OCI-LY1 (cell line): ENCODE measurements around the gene SIRPB2.

Experiments used
- H2AFZ ChIP-seq: fragments of 200-600 bp; sonication (generic), shearing (Covaris generic); 2 replicates; pipeline ENCODE4 v1.6.0; 2014; ENCODE audit warnings: antibody characterized with exemption, mild to moderate bottlenecking, low read length
- H3F3A ChIP-seq: fragments of 200-600 bp; sonication (generic), shearing (Covaris generic); 2 replicates; pipeline ENCODE4 v1.6.0; 2014; ENCODE audit warnings: mild to moderate bottlenecking, antibody characterized with exemption, low read length, moderate library complexity; ENCODE audit not compliant: insufficient read depth
- H3K27ac ChIP-seq: fragments of 200-600 bp; sonication (generic); 2 replicates; pipeline ENCODE4 v1.5.1; 2014; ENCODE audit warnings: low read length, mixed run types, mild to moderate bottlenecking, low read depth; ENCODE audit not compliant: poor library complexity, severe bottlenecking
- H3K27me3 ChIP-seq: fragments of 200-600 bp; sonication (generic); 2 replicates; pipeline ENCODE4 v1.6.0; 2014; ENCODE audit warnings: antibody characterized with exemption, mild to moderate bottlenecking, low read length, moderate library complexity; ENCODE audit not compliant: insufficient read depth
- H3K36me3 ChIP-seq: fragments of 200-600 bp; sonication (generic); 2 replicates; pipeline ENCODE4 v1.6.1; 2014; ENCODE audit warnings: mild to moderate bottlenecking, antibody characterized with exemption, low read length, moderate library complexity, mixed read lengths; ENCODE audit not compliant: insufficient read depth
- H3K4me1 ChIP-seq: fragments of 200-600 bp; sonication (generic); 2 replicates; pipeline ENCODE4 v1.5.1; 2014; ENCODE audit warnings: mild to moderate bottlenecking, low read length, moderate library complexity; ENCODE audit not compliant: insufficient read depth, severe bottlenecking
- H3K4me2 ChIP-seq: fragments of 200-600 bp; sonication (generic), shearing (Covaris generic); 2 replicates; pipeline ENCODE4 v1.6.1; 2014; ENCODE audit warnings: low read length
- H3K4me3 ChIP-seq: fragments of 200-600 bp; sonication (generic); 2 replicates; pipeline ENCODE4 v1.5.1; 2014; ENCODE audit warnings: low read length, low read depth, mild to moderate bottlenecking, mixed read lengths; ENCODE audit not compliant: poor library complexity, severe bottlenecking
- H3K79me2 ChIP-seq: fragments of 200-600 bp; shearing (Covaris generic); 2 replicates; pipeline ENCODE4 v1.6.1; 2016; ENCODE audit warnings: mixed run types, low read length, mixed read lengths; ENCODE audit not compliant: insufficient read depth
- H3K9ac ChIP-seq: fragments of 200-600 bp; sonication (generic), shearing (Covaris generic); 2 replicates; pipeline ENCODE4 v1.6.1; 2014; ENCODE audit warnings: mild to moderate bottlenecking, low read length, mixed read lengths
- H3K9me2 ChIP-seq: fragments of 200-600 bp; sonication (generic), shearing (Covaris generic); 2 replicates; pipeline ENCODE4 v1.6.1; 2014; ENCODE audit warnings: low read depth, mild to moderate bottlenecking, low read length, mixed read lengths
- H3K9me3 ChIP-seq: fragments of 200-600 bp; shearing (Covaris generic); 2 replicates; pipeline ENCODE4 v1.6.1; 2014; ENCODE audit warnings: low read length, mixed read lengths
- H4K20me1 ChIP-seq: fragments of 200-600 bp; sonication (generic), shearing (Covaris generic); 2 replicates; pipeline ENCODE4 v1.6.0; 2016; ENCODE audit warnings: mild to moderate bottlenecking, low read length; ENCODE audit not compliant: insufficient read depth
- CTCF ChIP-seq: fragments of 200-600 bp; sonication (generic), shearing (Covaris generic); IDR thresholded peaks from 2 replicates; pipeline ENCODE4 v1.5.1; 2017; ENCODE audit warnings: mild to moderate bottlenecking, antibody characterized with exemption, low read length, moderate library complexity, mixed read lengths
- EZH2 ChIP-seq: fragments of 200-600 bp; sonication (generic), shearing (Covaris generic); IDR thresholded peaks from 2 replicates; pipeline ENCODE4 v1.8.0; 2017; ENCODE audit warnings: borderline replicate concordance, mixed run types, mild to moderate bottlenecking, antibody characterized with exemption, low read length, moderate library complexity, mixed read lengths

Gene SIRPB2

GRCh38 chr20:1443085-1443484, 48.1 kb downstream of the SIRPB2 start:
- peaks cover 67% of the 10 kb centered on the region for H3K36me3 ChIP-seq
- H3K4me1 ChIP-seq: no peaks in the 10 kb centered on the region
- no peak overlapping the region for H3K9ac ChIP-seq
- H4K20me1 ChIP-seq: no peaks in the 10 kb centered on the region
- no peaks in the 10 kb centered on the region for H3K27me3 ChIP-seq
- H3K4me2 ChIP-seq: no peak overlapping the region
- no peaks in the 10 kb centered on the region for H3F3A ChIP-seq
- TF ChIP-seq EZH2 (no peak), CTCF (no peak)
- no peak overlapping the region for H3K27ac ChIP-seq
- no peaks in the 10 kb centered on the region for H3K9me3 ChIP-seq
- H3K9me2 ChIP-seq: no peaks in the 10 kb centered on the region
- no peaks in the 10 kb centered on the region for H3K79me2 ChIP-seq
- no peak overlapping the region for H2AFZ ChIP-seq
- H3K4me3 ChIP-seq: no peak overlapping the region

GRCh38 chr20:1442304-1442703, 48.9 kb downstream of the SIRPB2 start:
- Histone ChIP-seq H3K27me3 (no peaks in the 10 kb centered on the region), H3K79me2 (no peaks in the 10 kb centered on the region), H3K27ac (no peak overlapping the region), H3K9me3 (no peaks in the 10 kb centered on the region), H3F3A (no peaks in the 10 kb centered on the region), H3K9ac (no peak overlapping the region), H2AFZ (no peak overlapping the region), H3K4me2 (no peak overlapping the region), H3K36me3 (peaks cover 59% of the 10 kb centered on the region), H4K20me1 (no peaks in the 10 kb centered on the region), H3K4me3 (no peak overlapping the region), H3K4me1 (no peaks in the 10 kb centered on the region), H3K9me2 (no peaks in the 10 kb centered on the region)
- TF ChIP-seq CTCF: no peak
- TF ChIP-seq EZH2: no peak

GRCh38 chr20:1441133-1441532, 50.1 kb downstream of the SIRPB2 start:
- no peak for TF ChIP-seq EZH2
- no peak for TF ChIP-seq CTCF
- H3K36me3 ChIP-seq: peaks cover 48% of the 10 kb centered on the region

More at GRCh38 chr20:1441133-1441532, 50.1 kb downstream of the SIRPB2 start:
- Histone ChIP-seq H3K27me3 (no peaks in the 10 kb centered on the region), H3K27ac (no peak overlapping the region), H3K4me2 (no peak overlapping the region), H3K9me2 (no peaks in the 10 kb centered on the region), H2AFZ (no peak overlapping the region), H3K4me3 (no peak overlapping the region), H3K79me2 (no peaks in the 10 kb centered on the region), H4K20me1 (no peaks in the 10 kb centered on the region), H3F3A (no peaks in the 10 kb centered on the region), H3K4me1 (no peaks in the 10 kb centered on the region), H3K9ac (no peak overlapping the region), H3K9me3 (no peaks in the 10 kb centered on the region)
